Measurements from ENCODE around the gene NBEA. TPM values are rescaled to one million over a fixed set of nuclear protein-coding genes. Genes with fewer than 3 reads are reported as not detected.
A peak's percentile ranks its signal among the peaks of the same experiment; 100 is the strongest.

The NBEA gene
- total and polyA plus RNA-seq, 7 donors: 0.46 to 47.6 (median 38.0) TPM

DNA sequence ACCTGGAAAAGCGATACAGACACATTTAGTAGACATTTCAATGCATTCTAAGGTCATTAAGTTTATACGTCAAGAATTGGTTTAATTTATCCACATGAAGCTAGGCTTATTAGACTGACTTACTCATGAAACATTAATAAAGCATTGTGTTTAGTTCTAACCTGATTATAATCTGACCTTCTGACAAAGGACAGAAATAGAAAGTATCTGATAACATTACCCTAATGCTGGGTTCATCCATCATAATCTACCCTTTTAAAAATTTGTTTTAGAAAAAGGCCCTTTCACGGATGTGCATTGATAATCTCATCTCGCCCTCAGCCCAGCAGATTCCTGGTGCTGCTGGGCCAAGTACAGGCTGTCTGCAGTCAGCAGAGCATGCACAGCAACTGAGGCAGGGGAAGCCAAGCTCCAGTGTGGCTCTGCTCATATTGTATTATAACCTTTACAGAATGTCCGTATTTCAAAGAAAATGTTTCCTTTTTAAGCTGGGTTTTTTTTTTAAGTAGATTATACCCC is 676.6 kb downstream of the NBEA start:
- H3K4me3 ChIP-seq: no peak overlapping the region
- DNase-seq: no peak
- WGBS, 2 donors: 78 to 92% methylated on average over 5 of the region's 5 CpGs
- H3K36me3 ChIP-seq: no peaks in the 10 kb centered on the region
- H3K4me1 ChIP-seq: no peaks in the 10 kb centered on the region
- no peaks in the 10 kb centered on the region for H3K9me3 ChIP-seq
- intact Hi-C loops (cut with DNase I): no loop called here
- H3K27me3 ChIP-seq: no peaks in the 10 kb centered on the region
- TF ChIP-seq CTCF (IDR thresholded peaks at IDR 0.05) (no peak), EP300 (IDR thresholded peaks at IDR 0.05) (no peak), POLR2A (IDR thresholded peaks at IDR 0.05) (no peak), POLR2AphosphoS5 (IDR thresholded peaks at IDR 0.05) (no peak)
- H3K27ac ChIP-seq: no peak overlapping the region

GRCh38 chr13:35621989-35622388 is 679.9 kb downstream of the NBEA start:
- H3K4me1 ChIP-seq: no peaks in the 10 kb centered on the region
- H3K4me3 ChIP-seq: no peak overlapping the region
- no peaks in the 10 kb centered on the region for H3K36me3 ChIP-seq
- no peak overlapping the region for H3K27ac ChIP-seq
- TF ChIP-seq POLR2A (IDR thresholded peaks at IDR 0.05): no peak
- TF ChIP-seq POLR2AphosphoS5 (IDR thresholded peaks at IDR 0.05): no peak
- TF ChIP-seq EP300 (IDR thresholded peaks at IDR 0.05): no peak
- TF ChIP-seq CTCF (IDR thresholded peaks at IDR 0.05): no peak
- no peaks in the 10 kb centered on the region for H3K9me3 ChIP-seq
- no peak for DNase-seq
- intact Hi-C loops (cut with DNase I): no loop called here
- no peaks in the 10 kb centered on the region for H3K27me3 ChIP-seq

GRCh38 chr13:35629026-35629425 is 687.0 kb downstream of the NBEA start:
- Histone ChIP-seq H3K4me1 (peaks cover 0 to 4% (median 0%) of the 10 kb centered on the region in 4 donors), H3K27ac (no peak overlapping the region), H3K9me3 (no peaks in the 10 kb centered on the region), H3K27me3 (no peaks in the 10 kb centered on the region), H3K4me3 (no peak overlapping the region), H3K36me3 (peaks cover 0 to 5% (median 0%) of the 10 kb centered on the region in 4 donors)
- TF ChIP-seq POLR2A (IDR thresholded peaks at IDR 0.05) (no peak), CTCF (IDR thresholded peaks at IDR 0.05) (no peak), EP300 (IDR thresholded peaks at IDR 0.05) (no peak)
- DNase-seq: no peak
- intact Hi-C loops (cut with DNase I): no loop called here
- WGBS, 2 donors: 93 to 94% methylated on average over 2 of the region's 2 CpGs

DNA sequence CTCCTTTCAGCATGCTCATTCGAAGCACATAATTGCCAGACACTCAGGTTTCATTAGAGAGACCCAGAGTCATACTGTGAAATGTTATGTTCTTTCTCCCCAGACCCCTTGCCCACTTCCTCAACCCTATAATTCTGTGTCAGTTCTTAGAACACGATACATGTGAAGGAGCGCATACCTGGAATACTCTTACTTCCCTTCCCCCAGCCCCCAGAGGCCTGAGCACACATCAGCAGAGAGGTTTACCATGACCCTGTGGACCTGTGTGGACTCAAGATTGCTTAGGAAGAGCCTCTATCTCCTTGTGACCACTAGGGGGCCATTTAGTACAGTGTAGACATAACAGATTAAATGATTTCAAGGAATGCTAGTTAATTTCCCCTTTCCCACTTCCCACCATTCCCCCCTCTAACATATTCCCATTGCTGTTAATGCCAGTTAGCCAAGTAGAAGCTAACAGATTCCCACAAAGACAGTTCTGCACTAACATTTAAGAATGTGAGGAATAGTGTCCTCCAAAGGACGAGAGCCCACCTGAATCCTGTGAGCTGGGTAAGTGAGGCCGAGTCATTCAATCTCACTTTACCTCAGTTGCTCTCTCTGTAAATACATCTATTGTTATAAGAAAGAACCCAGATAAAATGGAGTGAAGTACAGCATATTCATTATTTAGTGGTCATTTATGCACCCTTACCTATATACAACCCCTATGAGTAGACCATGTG is 688.6 kb downstream of the NBEA start:
- no peaks in the 10 kb centered on the region for H3K9me3 ChIP-seq
- no peak overlapping the region for H3K4me3 ChIP-seq
- H3K4me1 ChIP-seq: peaks cover 0 to 4% (median 0%) of the 10 kb centered on the region in 4 donors
- peaks cover 0 to 5% (median 0%) of the 10 kb centered on the region in 4 donors for H3K36me3 ChIP-seq
- no peaks in the 10 kb centered on the region for H3K27me3 ChIP-seq
- WGBS, 2 donors: 84 to 88% methylated on average over 5 of the region's 5 CpGs
- intact Hi-C loops (cut with DNase I): loop anchor here (2.0 to 5.0 kb wide), 3 partner anchors 88 to 322 kb away; no protein-coding TSS in a partner anchor
- DNase-seq: no peak
- H3K27ac ChIP-seq: no peak overlapping the region
- TF ChIP-seq POLR2AphosphoS5 (IDR thresholded peaks at IDR 0.05) (no peak), EP300 (IDR thresholded peaks at IDR 0.05) (no peak), CTCF (IDR thresholded peaks at IDR 0.05) (peak; percentile 39 to 70 (median 58)), POLR2A (IDR thresholded peaks at IDR 0.05) (no peak)

Measured in sigmoid colon (tissue), 7 donors.